H1 (cell line): ENCODE data around the gene STEAP2.

Experiments
- CEBPB ChIP-seq: IDR thresholded peaks from 2 replicates; pipeline ENCODE4 v1.6.1; 2012; ENCODE audit warnings: low read depth, low read length
- CTCF ChIP-seq, 3 experiments: IDR thresholded peaks; 1 replicate in 2 of 3; 2 replicates in 1 of 3; pipeline versions ENCODE4 v1.5.1 to v1.6.1; 2011; ENCODE audit warnings: low read length in 3 of 3, mild to moderate bottlenecking in 3 of 3, inconsistent platforms in 2 of 3, low read depth in 1 of 3, moderate library complexity in 1 of 3; ENCODE audit not compliant: insufficient read depth in 1 of 3; ENCODE audit errors: control extremely low read depth in 1 of 3
- EP300 ChIP-seq, 2 experiments: IDR thresholded peaks; 1 replicate in 1 of 2; 2 replicates in 1 of 2; pipeline ENCODE4 v1.6.1; 2011 to 2012; ENCODE audit warnings: low read depth in 2 of 2, low read length in 2 of 2, mild to moderate bottlenecking in 2 of 2, borderline replicate concordance in 1 of 2, inconsistent platforms in 1 of 2, moderate library complexity in 1 of 2
- JUN ChIP-seq: IDR thresholded peaks from 2 replicates; pipeline ENCODE4 v1.6.1; 2011; ENCODE audit warnings: low read depth, mild to moderate bottlenecking, improper control_type of control experiment, low read length
- KDM1A ChIP-seq: fragments of 200-600, 300-600 bp; sonication (generic); IDR thresholded peaks from 2 replicates; pipeline ENCODE4 v1.7.1; 2016; ENCODE audit warnings: mild to moderate bottlenecking, low read length, borderline replicate concordance
- POLR2A ChIP-seq, 2 experiments: IDR thresholded peaks; 1 replicate in 1 of 2; 2 replicates in 1 of 2; pipeline ENCODE4 v1.6.1; 2011; ENCODE audit warnings: low read depth in 2 of 2, low read length in 2 of 2, mild to moderate bottlenecking in 2 of 2; ENCODE audit errors: control extremely low read depth in 1 of 2
- RAD21 ChIP-seq, 2 experiments: IDR thresholded peaks in 1 of 2; conservative IDR thresholded peaks in 1 of 2; 2 replicates each; pipeline ENCODE4 v1.6.1; 2011; ENCODE audit warnings: low read depth in 2 of 2, low read length in 2 of 2, improper control_type of control experiment in 1 of 2, inconsistent platforms in 1 of 2, mild to moderate bottlenecking in 1 of 2, moderate library complexity in 1 of 2
- SIX5 ChIP-seq: IDR thresholded peaks from 2 replicates; pipeline ENCODE4 v1.6.1; 2011; ENCODE audit warnings: mild to moderate bottlenecking, low read depth, low read length
- TCF12 ChIP-seq: IDR thresholded peaks from 2 replicates; pipeline ENCODE4 v1.6.1; 2011; ENCODE audit warnings: low read depth, mild to moderate bottlenecking, low read length
- USF2 ChIP-seq: IDR thresholded peaks from 2 replicates; pipeline ENCODE4 v1.6.1; 2011; ENCODE audit warnings: low read length, improper control_type of control experiment
- YY1 ChIP-seq: IDR thresholded peaks from 2 replicates; pipeline ENCODE4 v1.6.1; 2011; ENCODE audit warnings: low read depth, mild to moderate bottlenecking, low read length
- ZNF274 ChIP-seq: IDR thresholded peaks from 2 replicates; pipeline ENCODE4 v1.7.0; 2012; ENCODE audit warnings: low read length, borderline replicate concordance; ENCODE audit errors: extremely low read depth

- TF ChIP-seq KDM1A = no peak
- no peak for TF ChIP-seq CTCF (IDR thresholded peaks at IDR 0.05; ENCODE audit: control extremely low read depth in 1 of 3, insufficient read depth in 1 of 3, low read depth in 1 of 3, low read length in 3 of 3)
- TF ChIP-seq TCF12 = no peak
- TF ChIP-seq POLR2A (IDR thresholded peaks at IDR 0.05; ENCODE audit: control extremely low read depth in 1 of 2, low read depth in 2 of 2, low read length in 2 of 2) = no peak
- TF ChIP-seq EP300 (IDR thresholded peaks at IDR 0.05; ENCODE audit: borderline replicate concordance in 1 of 2, low read depth in 2 of 2, low read length in 2 of 2) = no peak
- TF ChIP-seq JUN = no peak
- TF ChIP-seq USF2 = no peak
- no peak for TF ChIP-seq RAD21 (IDR thresholded peaks at IDR 0.05 in 1 of 2, conservative IDR thresholded peaks at IDR 0.05 in 1 of 2; ENCODE audit: low read depth in 2 of 2, low read length in 2 of 2)
- TF ChIP-seq CEBPB = no peak
- no peak for TF ChIP-seq YY1
- TF ChIP-seq ZNF274 = no peak
- no peak for TF ChIP-seq SIX5
Observed at GRCh38 chr7:90180649-90181048, 30.9 kb upstream of the STEAP2 start.
